Mesenchymal stem cell (in vitro differentiated cells and primary cell): Measurements from ENCODE around the gene AUTS2.

Source experiments
- DNase-seq: peaks from one replicate; pipeline ENCODE4 v3.0.0-alpha.2; 2013
- H2AFZ ChIP-seq: one replicate; pipeline ENCODE4 v1.6.1; 2013; ENCODE audit warnings: low read depth, mild to moderate bottlenecking, control low read depth, inconsistent platforms, low read length, moderate library complexity
- H2AK5ac ChIP-seq: 2 replicates; pipeline ENCODE4 v1.6.1; 2013; ENCODE audit warnings: low read length, moderate library complexity, mild to moderate bottlenecking, inconsistent platforms; ENCODE audit not compliant: severe bottlenecking
- H2BK120ac ChIP-seq: one replicate; pipeline ENCODE4 v1.6.1; 2013; ENCODE audit warnings: low read depth, mild to moderate bottlenecking, inconsistent platforms, low read length, moderate library complexity
- H2BK12ac ChIP-seq, 2 experiments: one replicate each; pipeline ENCODE4 v1.6.1; 2013; ENCODE audit warnings: inconsistent platforms in 2 of 2, low read length in 2 of 2, mild to moderate bottlenecking in 2 of 2, moderate library complexity in 2 of 2, control low read depth in 1 of 2
- H2BK15ac ChIP-seq: one replicate; pipeline ENCODE4 v1.6.1; 2013; ENCODE audit warnings: mild to moderate bottlenecking, low read depth, inconsistent platforms; ENCODE audit not compliant: poor library complexity, severe bottlenecking
- H2BK5ac ChIP-seq: 2 replicates; pipeline ENCODE4 v1.6.1; 2013; ENCODE audit warnings: low read depth, mild to moderate bottlenecking, low read length, control low read depth, inconsistent platforms; ENCODE audit not compliant: poor library complexity, severe bottlenecking
- H3K14ac ChIP-seq, 2 experiments: one replicate each; pipeline ENCODE4 v1.6.1; 2013; ENCODE audit warnings: inconsistent platforms in 2 of 2, low read length in 2 of 2, control low read depth in 1 of 2, mild to moderate bottlenecking in 1 of 2, moderate library complexity in 1 of 2
- H3K18ac ChIP-seq, 2 experiments: one replicate each; pipeline ENCODE4 v1.6.1; 2013; ENCODE audit warnings: inconsistent platforms in 2 of 2, low read length in 2 of 2, control low read depth in 1 of 2, low read depth in 1 of 2, mild to moderate bottlenecking in 1 of 2
- H3K23ac ChIP-seq, 2 experiments: one replicate each; pipeline ENCODE4 v1.6.1; 2013; ENCODE audit warnings: inconsistent platforms in 2 of 2, low read length in 2 of 2, mild to moderate bottlenecking in 2 of 2, moderate library complexity in 2 of 2, control low read depth in 1 of 2
- H3K27ac ChIP-seq: 2 replicates; pipeline ENCODE4 v1.5.1; 2013; ENCODE audit warnings: mild to moderate bottlenecking, moderate library complexity, low read length, control low read depth, inconsistent platforms; ENCODE audit not compliant: poor library complexity, severe bottlenecking
- H3K27me3 ChIP-seq, 2 experiments: 2 replicates each; pipeline versions ENCODE4 v1.6.1 to v1.7.0; 2013; ENCODE audit warnings: low read length in 2 of 2, mild to moderate bottlenecking in 2 of 2, moderate library complexity in 2 of 2, control low read depth in 1 of 2, inconsistent platforms in 1 of 2; ENCODE audit not compliant: control insufficient read depth in 1 of 2, insufficient read depth in 1 of 2
- H3K36me3 ChIP-seq, 2 experiments: 2 replicates each; pipeline versions ENCODE4 v1.6.1 to v1.7.0; 2013; ENCODE audit warnings: low read length in 2 of 2, control low read depth in 1 of 2, inconsistent platforms in 1 of 2, low read depth in 1 of 2, mild to moderate bottlenecking in 1 of 2; ENCODE audit not compliant: insufficient read depth in 2 of 2, control insufficient read depth in 1 of 2
- H3K4ac ChIP-seq, 2 experiments: one replicate each; pipeline ENCODE4 v1.6.1; 2013; ENCODE audit warnings: inconsistent platforms in 2 of 2, low read length in 2 of 2, mild to moderate bottlenecking in 2 of 2, moderate library complexity in 2 of 2, control low read depth in 1 of 2, low read depth in 1 of 2
- H3K4me1 ChIP-seq: 2 replicates; pipeline ENCODE4 v1.6.1; 2013; ENCODE audit warnings: low read depth, low read length, control low read depth; ENCODE audit not compliant: control insufficient read depth, insufficient read depth
- H3K4me2 ChIP-seq: 2 replicates; pipeline ENCODE4 v1.6.1; 2013; ENCODE audit warnings: low read length, mild to moderate bottlenecking, inconsistent platforms; ENCODE audit not compliant: poor library complexity, severe bottlenecking
- H3K4me3 ChIP-seq, 2 experiments: 2 replicates each; pipeline versions ENCODE4 v1.5.1 to v1.7.0; 2013; ENCODE audit warnings: low read length in 2 of 2, mild to moderate bottlenecking in 2 of 2, control low read depth in 1 of 2, low read depth in 1 of 2; ENCODE audit not compliant: insufficient read depth in 1 of 2
- H3K79me1 ChIP-seq: replicated peaks from 2 replicates; pipeline ENCODE4 v1.6.1; 2013; ENCODE audit warnings: mild to moderate bottlenecking, control low read depth, low read length, inconsistent platforms; ENCODE audit not compliant: poor library complexity, severe bottlenecking
- H3K9ac ChIP-seq: 2 replicates; pipeline ENCODE4 v1.7.0; 2013; ENCODE audit warnings: mild to moderate bottlenecking, low read length, moderate library complexity
- H3K9me3 ChIP-seq: 2 replicates; pipeline ENCODE4 v1.7.0; 2013; ENCODE audit warnings: mild to moderate bottlenecking, low read length; ENCODE audit not compliant: control insufficient read depth
- H4K8ac ChIP-seq: one replicate; pipeline ENCODE4 v1.6.1; 2013; ENCODE audit warnings: inconsistent platforms, mild to moderate bottlenecking, low read length, moderate library complexity
- H4K91ac ChIP-seq: one replicate; pipeline ENCODE4 v1.6.1; 2013; ENCODE audit warnings: mild to moderate bottlenecking, low read length, inconsistent platforms
- WGBS: methylation state at CpG from one replicate; pipeline ENCODE4 v1.1.7; 2013; ENCODE audit warnings: mixed read lengths; 5-methylcytosine and 5-hydroxymethylcytosine counted together

Gene AUTS2

DNA sequence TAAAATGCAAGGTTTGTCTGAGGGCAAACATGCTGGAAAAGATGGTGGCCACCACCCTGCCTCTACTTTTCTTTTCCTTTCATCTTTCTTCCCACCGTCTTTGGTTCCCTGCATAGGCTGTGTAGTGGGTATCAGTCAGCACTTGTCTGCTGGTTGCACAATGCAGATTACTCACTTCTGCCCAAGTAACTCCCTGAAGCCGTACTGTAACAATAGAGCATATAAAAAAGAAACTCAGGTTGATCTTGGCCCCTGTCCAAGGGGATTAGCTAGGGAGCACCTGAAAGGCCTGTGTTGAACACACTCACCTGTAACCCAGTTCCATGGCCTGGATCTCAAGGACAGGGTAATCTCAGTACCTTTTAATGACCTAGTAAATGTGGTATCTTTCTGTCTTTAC lies 1000.7 kb downstream of the AUTS2 start:
- Histone ChIP-seq H3K9me3 (peaks cover 9% of the 10 kb centered on the region), H3K18ac (no peak overlapping the region), H3K14ac (no peak overlapping the region), H3K23ac (no peak overlapping the region), H3K79me1 (no peaks in the 10 kb centered on the region), H3K4me2 (no peak overlapping the region), H3K36me3 (peaks cover 0 to 2% of the 10 kb centered on the region in 2 experiments), H3K4ac (no peak overlapping the region), H3K27me3 (peaks cover 23 to 43% of the 10 kb centered on the region in 2 experiments), H2BK12ac (no peak overlapping the region), H2BK15ac (no peak overlapping the region), H2BK5ac (no peak overlapping the region), H4K8ac (no peak overlapping the region), H3K4me1 (peaks cover 14% of the 10 kb centered on the region), H4K91ac (no peak overlapping the region), H2BK120ac (no peak overlapping the region), H3K9ac (no peak overlapping the region), H3K27ac (no peak overlapping the region), H3K4me3 (no peak overlapping the region), H2AK5ac (no peak overlapping the region), H2AFZ (no peak overlapping the region)
- WGBS, result 100% methylated on average over 2 of the region's 2 CpGs
- no peak for DNase-seq

DNA sequence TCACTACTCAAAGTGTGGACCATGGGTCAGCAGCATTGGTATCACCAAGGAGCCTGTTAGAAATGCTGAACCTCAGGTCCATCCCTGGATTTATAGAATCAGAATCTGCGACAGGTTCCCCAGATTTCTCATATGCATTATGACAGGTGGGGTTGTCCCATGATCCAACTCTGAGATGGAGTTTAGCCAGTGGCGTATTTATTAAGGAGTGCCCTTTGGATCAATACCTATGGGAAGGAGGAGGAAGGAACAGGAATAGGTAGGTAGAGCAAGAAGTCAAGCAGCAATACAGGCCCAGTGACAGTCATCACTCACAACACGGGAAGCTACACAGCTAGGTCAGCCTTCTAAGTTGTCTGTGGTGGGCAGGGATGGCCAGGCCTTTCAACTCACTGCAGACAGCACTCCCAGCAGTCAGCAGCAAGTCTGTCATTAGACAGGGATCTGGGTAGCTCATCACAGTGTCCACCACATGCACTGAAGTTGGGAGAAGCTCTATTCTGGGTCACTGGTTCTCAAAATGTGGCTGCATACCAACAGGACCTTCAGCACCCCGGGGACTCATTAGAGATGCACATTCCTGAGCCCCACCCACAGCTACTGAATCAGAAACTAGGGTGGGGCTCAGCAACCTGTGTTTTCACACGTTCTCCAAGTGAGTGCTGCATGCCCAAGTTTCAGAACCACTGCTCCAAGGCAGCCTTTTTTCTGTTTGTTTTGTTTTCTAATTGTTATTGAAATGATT lies 1001.3 kb downstream of the AUTS2 start:
- peaks cover 14% of the 10 kb centered on the region for H3K4me1 ChIP-seq
- no peak overlapping the region for H2BK15ac ChIP-seq
- H3K4ac ChIP-seq, result no peak overlapping the region
- H3K14ac ChIP-seq, result no peak overlapping the region
- no peak overlapping the region for H3K9ac ChIP-seq
- H2AK5ac ChIP-seq, result no peak overlapping the region
- no peak overlapping the region for H3K18ac ChIP-seq
- no peak for DNase-seq
- H3K79me1 ChIP-seq, result no peaks in the 10 kb centered on the region
- H3K23ac ChIP-seq, result no peak overlapping the region
- H2BK12ac ChIP-seq, result no peak overlapping the region
- H3K27ac ChIP-seq, result no peak overlapping the region
- H3K4me3 ChIP-seq, result no peak overlapping the region
- no peak overlapping the region for H4K91ac ChIP-seq
- no peak overlapping the region for H2AFZ ChIP-seq
- H2BK5ac ChIP-seq, result no peak overlapping the region
- H3K9me3 ChIP-seq, result peaks cover 10% of the 10 kb centered on the region
- H4K8ac ChIP-seq, result no peak overlapping the region
- no peak overlapping the region for H2BK120ac ChIP-seq
- peaks cover 23 to 38% of the 10 kb centered on the region in 2 experiments for H3K27me3 ChIP-seq
- 77% methylated on average over 4 of the region's 5 CpGs for WGBS
- no peak overlapping the region for H3K4me2 ChIP-seq
- H3K36me3 ChIP-seq, result peaks cover 0 to 4% of the 10 kb centered on the region in 2 experiments

DNA sequence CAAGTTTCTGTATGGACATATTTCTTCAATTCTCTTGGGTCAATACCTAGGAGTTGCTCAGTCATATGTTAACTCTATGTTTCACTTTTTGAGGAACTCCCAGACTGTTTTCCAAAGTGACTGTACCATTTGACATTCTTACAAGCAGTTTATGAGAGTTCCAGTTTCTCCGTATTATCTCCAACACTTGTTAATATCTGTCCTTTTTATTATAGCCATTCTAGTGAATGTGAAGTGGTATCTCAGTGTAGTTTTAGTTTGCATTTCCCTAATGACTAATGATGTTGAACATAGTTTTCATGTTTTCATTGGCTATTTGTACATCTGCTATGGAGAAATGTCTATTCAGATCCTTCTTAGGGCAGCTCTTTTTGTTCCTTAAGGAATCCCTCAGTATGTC lies 1002.7 kb downstream of the AUTS2 start:
- Histone ChIP-seq H3K14ac (no peak overlapping the region), H3K4me2 (no peak overlapping the region), H3K79me1 (no peaks in the 10 kb centered on the region), H2BK15ac (no peak overlapping the region), H4K91ac (no peak overlapping the region), H2AK5ac (no peak overlapping the region), H3K9me3 (peaks cover 14% of the 10 kb centered on the region), H4K8ac (no peak overlapping the region), H2BK5ac (no peak overlapping the region), H3K23ac (no peak overlapping the region), H3K9ac (no peak overlapping the region), H3K4ac (no peak overlapping the region), H3K27me3 (peaks cover 17 to 27% of the 10 kb centered on the region in 2 experiments), H3K27ac (no peak overlapping the region), H2AFZ (no peak overlapping the region), H2BK12ac (no peak overlapping the region), H3K4me1 (peaks cover 11% of the 10 kb centered on the region), H3K18ac (no peak overlapping the region), H3K36me3 (peaks cover 0 to 4% of the 10 kb centered on the region in 2 experiments), H3K4me3 (no peak overlapping the region), H2BK120ac (no peak overlapping the region)
- WGBS, result no CpG with 5 or more reads among the region's 1 CpG
- DNase-seq, result no peak

DNA sequence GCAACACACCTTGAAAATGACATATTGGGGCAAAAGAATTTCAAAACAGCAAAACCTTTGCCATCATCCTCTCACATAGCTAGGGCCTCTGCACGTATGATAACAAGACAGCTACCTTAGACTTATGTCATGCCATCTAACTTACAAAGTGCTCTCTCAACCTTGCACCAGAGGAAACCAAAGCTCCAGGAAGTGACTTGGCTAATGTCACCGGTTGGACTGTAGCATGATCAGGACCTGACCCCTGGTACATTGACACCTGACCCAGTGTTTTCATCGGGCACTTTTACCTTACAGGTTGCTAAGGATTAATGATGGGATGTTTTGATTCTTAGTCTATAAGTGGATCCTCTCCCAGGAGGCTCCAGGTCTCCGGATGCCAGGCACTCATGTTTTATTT lies 1003.8 kb downstream of the AUTS2 start:
- Histone ChIP-seq H3K4me1 (peaks cover 8% of the 10 kb centered on the region), H4K8ac (no peak overlapping the region), H3K4me2 (no peak overlapping the region), H2BK5ac (no peak overlapping the region), H3K9ac (no peak overlapping the region), H3K79me1 (no peaks in the 10 kb centered on the region), H3K14ac (no peak overlapping the region), H3K27me3 (peaks cover 8 to 18% of the 10 kb centered on the region in 2 experiments), H3K18ac (no peak overlapping the region), H3K36me3 (peaks cover 0 to 4% of the 10 kb centered on the region in 2 experiments), H3K27ac (no peak overlapping the region), H2BK120ac (no peak overlapping the region), H4K91ac (no peak overlapping the region), H2AK5ac (no peak overlapping the region), H3K4ac (no peak overlapping the region), H2BK12ac (no peak overlapping the region), H3K9me3 (peaks cover 14% of the 10 kb centered on the region), H2BK15ac (no peak overlapping the region), H3K23ac (no peak overlapping the region), H3K4me3 (no peak overlapping the region), H2AFZ (no peak overlapping the region)
- 70% methylated on average over 4 of the region's 4 CpGs for WGBS
- DNase-seq, result no peak
